Measurements from ENCODE around the gene OSBPL10. TPM values are rescaled to one million over a fixed set of nuclear protein-coding genes. Genes with fewer than 3 reads are reported as not detected.

Gene OSBPL10
- total and polyA plus RNA-seq, 2 experiments from 2014 or later: 2.2 to 7.7 TPM

GRCh38 chr3:31836131-31837075 lies 144.7 kb downstream of the OSBPL10 start:
- no peak for DNase-seq (ENCODE audit: low read depth in 1 of 2, low spot score in 1 of 2)
- Histone ChIP-seq H3K4me1 (ENCODE audit: low read depth) (no peaks in the 10 kb centered on the region), H3K27ac (no peak overlapping the region), H3K4me3 (no peak overlapping the region), H3K36me3 (no peaks in the 10 kb centered on the region), H3K9me3 (ENCODE audit: low read depth) (no peaks in the 10 kb centered on the region), H3K27me3 (no peaks in the 10 kb centered on the region)
- no peak for TF ChIP-seq CTCF (IDR thresholded peaks at IDR 0.05; ENCODE audit: low read depth, low read length)

GRCh38 chr3:31833391-31834190 lies 147.5 kb downstream of the OSBPL10 start:
- Histone ChIP-seq H3K4me3 (no peak overlapping the region), H3K36me3 (no peaks in the 10 kb centered on the region), H3K9me3 (ENCODE audit: low read depth) (no peaks in the 10 kb centered on the region), H3K4me1 (ENCODE audit: low read depth) (no peaks in the 10 kb centered on the region), H3K27me3 (no peaks in the 10 kb centered on the region), H3K27ac (no peak overlapping the region)
- no peak for TF ChIP-seq CTCF (IDR thresholded peaks at IDR 0.05; ENCODE audit: low read depth, low read length)
- DNase-seq (ENCODE audit: low read depth in 1 of 2, low spot score in 1 of 2): no peak

- Histone ChIP-seq H3K36me3 (no peaks in the 10 kb centered on the region), H3K4me3 (no peak overlapping the region), H3K9me3 (ENCODE audit: low read depth) (no peaks in the 10 kb centered on the region), H3K4me1 (ENCODE audit: low read depth) (no peaks in the 10 kb centered on the region), H3K27me3 (no peaks in the 10 kb centered on the region), H3K27ac (no peak overlapping the region)
- no peak for TF ChIP-seq CTCF (IDR thresholded peaks at IDR 0.05; ENCODE audit: low read depth, low read length)
- no peak for DNase-seq (ENCODE audit: low read depth in 1 of 2, low spot score in 1 of 2)
Observed at GRCh38 chr3:31832551-31832950, 148.5 kb downstream of the OSBPL10 start.

- no peaks in the 10 kb centered on the region for H3K36me3 ChIP-seq
- TF ChIP-seq CTCF (IDR thresholded peaks at IDR 0.05; ENCODE audit: low read depth, low read length): no peak
- no peak overlapping the region for H3K27ac ChIP-seq
- H3K9me3 ChIP-seq (ENCODE audit: low read depth): no peaks in the 10 kb centered on the region
- H3K4me3 ChIP-seq: no peak overlapping the region
- no peaks in the 10 kb centered on the region for H3K27me3 ChIP-seq
- DNase-seq (ENCODE audit: low read depth in 1 of 2, low spot score in 1 of 2): no peak
- no peaks in the 10 kb centered on the region for H3K4me1 ChIP-seq (ENCODE audit: low read depth)
Observed at GRCh38 chr3:31831591-31831990, 149.5 kb downstream of the OSBPL10 start.

- Histone ChIP-seq H3K27ac (no peak overlapping the region), H3K4me1 (ENCODE audit: low read depth) (no peaks in the 10 kb centered on the region), H3K9me3 (ENCODE audit: low read depth) (no peaks in the 10 kb centered on the region), H3K27me3 (no peaks in the 10 kb centered on the region), H3K36me3 (no peaks in the 10 kb centered on the region), H3K4me3 (no peak overlapping the region)
- TF ChIP-seq CTCF (IDR thresholded peaks at IDR 0.05; ENCODE audit: low read depth, low read length): no peak
- no peak for DNase-seq (ENCODE audit: low read depth in 1 of 2, low spot score in 1 of 2)
Observed at GRCh38 chr3:31829826-31830426, 151.1 kb downstream of the OSBPL10 start.

Data from cardiac muscle cell (in vitro differentiated cells and primary cell).